ENCODE results near the gene NRXN3.

- TF ChIP-seq CTCF (conservative IDR thresholded peaks at IDR 0.05 in 1 of 2, IDR thresholded peaks at IDR 0.05 in 1 of 2; ENCODE audit: low read depth in 1 of 2, low read length in 2 of 2) (no peak), EZH2 (IDR thresholded peaks at IDR 0.05; ENCODE audit: low read length, missing control alignments) (no peak)
Observed at GRCh38 chr14:79601579-79601978, 1431.4 kb downstream of the NRXN3 start.

Measured in fibroblast of lung (primary cell).